Stomach smooth muscle (tissue), 2 donors: ENCODE measurements around the gene TSTD1.
A peak's percentile ranks its signal among the peaks of the same experiment; 100 is the strongest.

Source experiments
- H3K27ac ChIP-seq: one replicate; pipeline ENCODE4 v1.7.0; 2013; ENCODE audit warnings: mild to moderate bottlenecking, low read length, inconsistent platforms
- H3K27me3 ChIP-seq, 2 donors: one replicate each; pipeline ENCODE4 v1.7.0; 2013; ENCODE audit warnings: low read length in 2 of 2; ENCODE audit not compliant: insufficient read depth in 2 of 2, control insufficient read depth in 1 of 2
- H3K36me3 ChIP-seq, 2 donors: one replicate each; pipeline ENCODE4 v1.7.0; 2013; ENCODE audit warnings: low read length in 2 of 2; ENCODE audit not compliant: control insufficient read depth in 2 of 2, insufficient read depth in 2 of 2
- H3K4me1 ChIP-seq: one replicate; pipeline ENCODE4 v1.7.0; 2013; ENCODE audit warnings: low read length; ENCODE audit not compliant: control insufficient read depth, insufficient read depth
- H3K4me3 ChIP-seq, 2 donors: one replicate each; pipeline ENCODE4 v1.7.0; 2013; ENCODE audit warnings: low read length in 2 of 2
- H3K9ac ChIP-seq, 2 donors: one replicate each; pipeline ENCODE4 v1.7.0; 2013; ENCODE audit warnings: low read length in 2 of 2, mild to moderate bottlenecking in 1 of 2
- H3K9me3 ChIP-seq, 2 donors: one replicate each; pipeline ENCODE4 v1.7.0; 2013; ENCODE audit warnings: low read length in 2 of 2; ENCODE audit not compliant: control insufficient read depth in 2 of 2
- donor health status: healthy.
- donor health status: Pancreatic carcinoma.

The TSTD1 gene

GRCh38 chr1:161048949-161049722 is 10.4 kb upstream of the TSTD1 start:
- Histone ChIP-seq H3K27me3 (peaks cover 0 to under 1% of the 10 kb centered on the region in 2 donors), H3K4me3 (no peak overlapping the region), H3K36me3 (no peaks in the 10 kb centered on the region), H3K27ac (no peak overlapping the region), H3K9ac (no peak overlapping the region), H3K4me1 (peaks cover 11% of the 10 kb centered on the region), H3K9me3 (no peaks in the 10 kb centered on the region)

- Histone ChIP-seq H3K36me3 (peaks cover 5% of the 10 kb centered on the region in 2 donors), H3K27ac (no peak overlapping the region)
Measured at GRCh38 chr1:161047436-161048420, 9.0 kb upstream of the TSTD1 start.

GRCh38 chr1:161046605-161047228 is 8.0 kb upstream of the TSTD1 start:
- H3K4me3 ChIP-seq: peak overlapping the region; percentile 94
- H3K36me3 ChIP-seq: peaks cover 15% of the 10 kb centered on the region in 2 donors
- no peaks in the 10 kb centered on the region for H3K9me3 ChIP-seq
- H3K27me3 ChIP-seq: no peaks in the 10 kb centered on the region
- peaks cover 13% of the 10 kb centered on the region for H3K4me1 ChIP-seq
- H3K9ac ChIP-seq: peak overlapping the region in 1 of 2 donors; percentile 95
- H3K27ac ChIP-seq: peak overlapping the region; percentile 96

More at GRCh38 chr1:161047436-161048420, 9.0 kb upstream of the TSTD1 start:
- no peaks in the 10 kb centered on the region for H3K27me3 ChIP-seq
- peaks cover 13% of the 10 kb centered on the region for H3K4me1 ChIP-seq
- no peak overlapping the region for H3K4me3 ChIP-seq
- H3K9me3 ChIP-seq: no peaks in the 10 kb centered on the region
- no peak overlapping the region for H3K9ac ChIP-seq

- H3K27ac ChIP-seq: peak within 1 kb of the TSS; percentile 96
- no peaks in the 10 kb centered on the region for H3K27me3 ChIP-seq
- H3K4me1 ChIP-seq: peaks cover 13% of the 10 kb centered on the region
- H3K36me3 ChIP-seq: peaks cover 21% of the 10 kb centered on the region in 2 donors
- H3K4me3 ChIP-seq: peak within 1 kb of the TSS; percentile 94
- H3K9me3 ChIP-seq: no peaks in the 10 kb centered on the region
- H3K9ac ChIP-seq: peak within 1 kb of the TSS; percentile 93 to 95
Measured at GRCh38 chr1:161045736-161046604, 7.2 kb upstream of the TSTD1 start, which contains the start of gene USF1. Gene USF1, minus strand, starts transcription at chr1:161045977. Its CDS starts 2,702 bp downstream, at chr1:161043275.

GRCh38 chr1:161044908-161045735 is 6.4 kb upstream of the TSTD1 start:
- peak overlapping the region; percentile 96 for H3K27ac ChIP-seq
- peaks cover 13% of the 10 kb centered on the region for H3K4me1 ChIP-seq
- H3K9me3 ChIP-seq: no peaks in the 10 kb centered on the region
- H3K36me3 ChIP-seq: peaks cover 28% of the 10 kb centered on the region in 2 donors
- H3K9ac ChIP-seq: peak overlapping the region; percentile 91 to 95
- H3K4me3 ChIP-seq: peak overlapping the region; percentile 94
- no peaks in the 10 kb centered on the region for H3K27me3 ChIP-seq

- no peaks in the 10 kb centered on the region for H3K27me3 ChIP-seq
- H3K4me1 ChIP-seq: peaks cover 15% of the 10 kb centered on the region
- H3K27ac ChIP-seq: peak overlapping the region; percentile 96
- H3K36me3 ChIP-seq: peaks cover 34% of the 10 kb centered on the region in 2 donors
- no peaks in the 10 kb centered on the region for H3K9me3 ChIP-seq
- H3K9ac ChIP-seq: peak overlapping the region; percentile 91 to 95
- peak overlapping the region; percentile 94 for H3K4me3 ChIP-seq
Measured at GRCh38 chr1:161044535-161044907, 5.8 kb upstream of the TSTD1 start.

- Histone ChIP-seq H3K36me3 (peaks cover 35 to 36% of the 10 kb centered on the region in 2 donors), H3K4me3 (no peak overlapping the region), H3K4me1 (peaks cover 22% of the 10 kb centered on the region), H3K27ac (no peak overlapping the region), H3K9me3 (no peaks in the 10 kb centered on the region), H3K27me3 (no peaks in the 10 kb centered on the region), H3K9ac (no peak overlapping the region)
Measured at GRCh38 chr1:161039546-161039945, 782 bp upstream of the TSTD1 start.

- peak overlapping the region; percentile 59 to 81 for H3K4me3 ChIP-seq
- peaks cover 35 to 36% of the 10 kb centered on the region in 2 donors for H3K36me3 ChIP-seq
- H3K4me1 ChIP-seq: peaks cover 18% of the 10 kb centered on the region
- no peaks in the 10 kb centered on the region for H3K27me3 ChIP-seq
- no peak overlapping the region for H3K9ac ChIP-seq
- H3K27ac ChIP-seq: no peak overlapping the region
- H3K9me3 ChIP-seq: no peaks in the 10 kb centered on the region
Measured at GRCh38 chr1:161039154-161039545, 386 bp upstream of the TSTD1 start.
